ENCODE measurements around the gene DYNLRB2. TPM values are rescaled to one million over a fixed set of nuclear protein-coding genes. Genes with fewer than 3 reads are reported as not detected.

Gene DYNLRB2
- total and polyA plus RNA-seq, 4 donors = 3.8 to 14.4 (median 9.7) TPM

GRCh38 chr16:80517846-80518245, 22.9 kb upstream of the DYNLRB2 start:
- Histone ChIP-seq H3K27me3 (ENCODE audit: control insufficient read depth, insufficient read depth, low read length) (no peaks in the 10 kb centered on the region), H3K27ac (ENCODE audit: low read depth, low read length) (no peak overlapping the region), H3K9me3 (ENCODE audit: control insufficient read depth, insufficient read depth, low read length) (no peaks in the 10 kb centered on the region), H3K36me3 (ENCODE audit: control insufficient read depth, insufficient read depth, low read length) (no peaks in the 10 kb centered on the region), H3K4me1 (ENCODE audit: control insufficient read depth, insufficient read depth, low read length) (no peaks in the 10 kb centered on the region), H3K4me3 (ENCODE audit: low read depth, low read length) (no peak overlapping the region)
- no CpG with 5 or more reads among the region's 2 CpGs for WGBS (ENCODE audit: insufficient coverage)
- DNase-seq (ENCODE audit: low read depth in 4 of 6, low spot score in 6 of 6) = no peak

GRCh38 chr16:80518436-80518835, 22.4 kb upstream of the DYNLRB2 start:
- no peak for DNase-seq (ENCODE audit: low read depth in 4 of 6, low spot score in 6 of 6)
- H3K9me3 ChIP-seq (ENCODE audit: control insufficient read depth, insufficient read depth, low read length) = no peaks in the 10 kb centered on the region
- H3K4me1 ChIP-seq (ENCODE audit: control insufficient read depth, insufficient read depth, low read length) = no peaks in the 10 kb centered on the region
- no peaks in the 10 kb centered on the region for H3K36me3 ChIP-seq (ENCODE audit: control insufficient read depth, insufficient read depth, low read length)
- 53% methylated on average over 3 of the region's 7 CpGs for WGBS (ENCODE audit: insufficient coverage)
- no peak overlapping the region for H3K27ac ChIP-seq (ENCODE audit: low read depth, low read length)
- H3K4me3 ChIP-seq (ENCODE audit: low read depth, low read length) = no peak overlapping the region
- no peaks in the 10 kb centered on the region for H3K27me3 ChIP-seq (ENCODE audit: control insufficient read depth, insufficient read depth, low read length)

- Histone ChIP-seq H3K4me3 (ENCODE audit: low read depth, low read length) (no peak overlapping the region), H3K9me3 (ENCODE audit: control insufficient read depth, insufficient read depth, low read length) (no peaks in the 10 kb centered on the region), H3K27ac (ENCODE audit: low read depth, low read length) (no peak overlapping the region), H3K4me1 (ENCODE audit: control insufficient read depth, insufficient read depth, low read length) (no peaks in the 10 kb centered on the region), H3K36me3 (ENCODE audit: control insufficient read depth, insufficient read depth, low read length) (no peaks in the 10 kb centered on the region), H3K27me3 (ENCODE audit: control insufficient read depth, insufficient read depth, low read length) (no peaks in the 10 kb centered on the region)
- no peak for DNase-seq (ENCODE audit: low read depth in 4 of 6, low spot score in 6 of 6)
- WGBS (ENCODE audit: insufficient coverage) = 52% methylated on average over 2 of the region's 3 CpGs
Observed at GRCh38 chr16:80519189-80519588, 21.6 kb upstream of the DYNLRB2 start.

- DNase-seq (ENCODE audit: low read depth in 4 of 6, low spot score in 6 of 6) = no peak
- H3K4me1 ChIP-seq (ENCODE audit: control insufficient read depth, insufficient read depth, low read length) = no peaks in the 10 kb centered on the region
- H3K27ac ChIP-seq (ENCODE audit: low read depth, low read length) = no peak overlapping the region
- no peak overlapping the region for H3K4me3 ChIP-seq (ENCODE audit: low read depth, low read length)
- no peaks in the 10 kb centered on the region for H3K36me3 ChIP-seq (ENCODE audit: control insufficient read depth, insufficient read depth, low read length)
- no peaks in the 10 kb centered on the region for H3K9me3 ChIP-seq (ENCODE audit: control insufficient read depth, insufficient read depth, low read length)
- no CpG with 5 or more reads among the region's 4 CpGs for WGBS (ENCODE audit: insufficient coverage)
- H3K27me3 ChIP-seq (ENCODE audit: control insufficient read depth, insufficient read depth, low read length) = no peaks in the 10 kb centered on the region
Observed at GRCh38 chr16:80525420-80525819, 15.4 kb upstream of the DYNLRB2 start.

- no peaks in the 10 kb centered on the region for H3K36me3 ChIP-seq (ENCODE audit: control insufficient read depth, insufficient read depth, low read length)
- no peaks in the 10 kb centered on the region for H3K9me3 ChIP-seq (ENCODE audit: control insufficient read depth, insufficient read depth, low read length)
- 26% methylated on average over 4 of the region's 6 CpGs for WGBS (ENCODE audit: insufficient coverage)
- H3K4me3 ChIP-seq (ENCODE audit: low read depth, low read length) = no peak overlapping the region
- H3K4me1 ChIP-seq (ENCODE audit: control insufficient read depth, insufficient read depth, low read length) = no peaks in the 10 kb centered on the region
- peak in 5 of 6 donors; percentile 54 to 93 (median 72) for DNase-seq (ENCODE audit: low read depth in 4 of 6, low spot score in 6 of 6)
- H3K27me3 ChIP-seq (ENCODE audit: control insufficient read depth, insufficient read depth, low read length) = no peaks in the 10 kb centered on the region
- no peak overlapping the region for H3K27ac ChIP-seq (ENCODE audit: low read depth, low read length)
Observed at GRCh38 chr16:80526418-80527061, 14.3 kb upstream of the DYNLRB2 start.

GRCh38 chr16:80527297-80527696, 13.5 kb upstream of the DYNLRB2 start:
- no peaks in the 10 kb centered on the region for H3K27me3 ChIP-seq (ENCODE audit: control insufficient read depth, insufficient read depth, low read length)
- no peaks in the 10 kb centered on the region for H3K4me1 ChIP-seq (ENCODE audit: control insufficient read depth, insufficient read depth, low read length)
- no peak overlapping the region for H3K4me3 ChIP-seq (ENCODE audit: low read depth, low read length)
- no peak overlapping the region for H3K27ac ChIP-seq (ENCODE audit: low read depth, low read length)
- no peaks in the 10 kb centered on the region for H3K9me3 ChIP-seq (ENCODE audit: control insufficient read depth, insufficient read depth, low read length)
- 32% methylated on average over 3 of the region's 5 CpGs for WGBS (ENCODE audit: insufficient coverage)
- no peak for DNase-seq (ENCODE audit: low read depth in 4 of 6, low spot score in 6 of 6)
- no peaks in the 10 kb centered on the region for H3K36me3 ChIP-seq (ENCODE audit: control insufficient read depth, insufficient read depth, low read length)

GRCh38 chr16:80530479-80530878, 10.3 kb upstream of the DYNLRB2 start:
- H3K9me3 ChIP-seq (ENCODE audit: control insufficient read depth, insufficient read depth, low read length) = no peaks in the 10 kb centered on the region
- H3K27me3 ChIP-seq (ENCODE audit: control insufficient read depth, insufficient read depth, low read length) = peaks cover 6% of the 10 kb centered on the region
- no peak for DNase-seq (ENCODE audit: low read depth in 4 of 6, low spot score in 6 of 6)
- H3K27ac ChIP-seq (ENCODE audit: low read depth, low read length) = no peak overlapping the region
- no CpG with 5 or more reads among the region's 4 CpGs for WGBS (ENCODE audit: insufficient coverage)
- no peaks in the 10 kb centered on the region for H3K36me3 ChIP-seq (ENCODE audit: control insufficient read depth, insufficient read depth, low read length)
- no peak overlapping the region for H3K4me3 ChIP-seq (ENCODE audit: low read depth, low read length)
- H3K4me1 ChIP-seq (ENCODE audit: control insufficient read depth, insufficient read depth, low read length) = no peaks in the 10 kb centered on the region

GRCh38 chr16:80536238-80536637, 4.6 kb upstream of the DYNLRB2 start:
- Histone ChIP-seq H3K9me3 (ENCODE audit: control insufficient read depth, insufficient read depth, low read length) (no peaks in the 10 kb centered on the region), H3K27me3 (ENCODE audit: control insufficient read depth, insufficient read depth, low read length) (peaks cover 6% of the 10 kb centered on the region), H3K36me3 (ENCODE audit: control insufficient read depth, insufficient read depth, low read length) (no peaks in the 10 kb centered on the region), H3K27ac (ENCODE audit: low read depth, low read length) (no peak overlapping the region), H3K4me1 (ENCODE audit: control insufficient read depth, insufficient read depth, low read length) (peaks cover 4% of the 10 kb centered on the region), H3K4me3 (ENCODE audit: low read depth, low read length) (no peak overlapping the region)
- no peak for DNase-seq (ENCODE audit: low read depth in 4 of 6, low spot score in 6 of 6)
- WGBS (ENCODE audit: insufficient coverage) = no CpG with 5 or more reads among the region's 2 CpGs

- H3K27ac ChIP-seq (ENCODE audit: low read depth, low read length) = peak overlapping the region; percentile 33
- no peak for DNase-seq (ENCODE audit: low read depth in 4 of 6, low spot score in 6 of 6)
- 8% methylated on average over 3 of the region's 6 CpGs for WGBS (ENCODE audit: insufficient coverage)
Observed at GRCh38 chr16:80541306-80541694, 507 bp downstream of the DYNLRB2 start.

GRCh38 chr16:80543162-80543561, 2.4 kb downstream of the DYNLRB2 start:
- no CpG with 5 or more reads among the region's 2 CpGs for WGBS (ENCODE audit: insufficient coverage)
- peaks cover 5% of the 10 kb centered on the region for H3K4me1 ChIP-seq (ENCODE audit: control insufficient read depth, insufficient read depth, low read length)
- no peak overlapping the region for H3K4me3 ChIP-seq (ENCODE audit: low read depth, low read length)
- H3K27ac ChIP-seq (ENCODE audit: low read depth, low read length) = no peak overlapping the region
- no peaks in the 10 kb centered on the region for H3K9me3 ChIP-seq (ENCODE audit: control insufficient read depth, insufficient read depth, low read length)
- no peak for DNase-seq (ENCODE audit: low read depth in 4 of 6, low spot score in 6 of 6)
- H3K27me3 ChIP-seq (ENCODE audit: control insufficient read depth, insufficient read depth, low read length) = no peaks in the 10 kb centered on the region
- no peaks in the 10 kb centered on the region for H3K36me3 ChIP-seq (ENCODE audit: control insufficient read depth, insufficient read depth, low read length)

More at GRCh38 chr16:80541306-80541694, 507 bp downstream of the DYNLRB2 start:
- Histone ChIP-seq H3K4me3 (ENCODE audit: low read depth, low read length) (peak overlapping the region; percentile 88), H3K4me1 (ENCODE audit: control insufficient read depth, insufficient read depth, low read length) (peaks cover 5% of the 10 kb centered on the region), H3K36me3 (ENCODE audit: control insufficient read depth, insufficient read depth, low read length) (no peaks in the 10 kb centered on the region), H3K27me3 (ENCODE audit: control insufficient read depth, insufficient read depth, low read length) (no peaks in the 10 kb centered on the region), H3K9me3 (ENCODE audit: control insufficient read depth, insufficient read depth, low read length) (no peaks in the 10 kb centered on the region)
